ENCODE results near the gene LMO7. TPM values are rescaled to one million over a fixed set of nuclear protein-coding genes. Genes with fewer than 3 reads are reported as not detected.

The LMO7 gene
- total and polyA plus RNA-seq, 2 of the 8 experiments (the other 6 are each of a cell fraction or from before 2014, with no cell fraction given): 8.1 to 28.3 TPM

GRCh38 chr13:75661443-75661842, 25.3 kb downstream of the LMO7 start:
- H2AFZ ChIP-seq (ENCODE audit: low read length): no peak overlapping the region
- H3K79me1 ChIP-seq (ENCODE audit: low read depth, low read length): no peaks in the 10 kb centered on the region
- H4K91ac ChIP-seq (replicated peaks; ENCODE audit: insufficient read length, low read length): no peak overlapping the region
- H3K4ac ChIP-seq (replicated peaks; ENCODE audit: insufficient read length, low read depth, low read length): no peak overlapping the region
- no peak overlapping the region for H3K27ac ChIP-seq (ENCODE audit: low read depth, low read length)
- no peaks in the 10 kb centered on the region for H3K9me3 ChIP-seq (ENCODE audit: insufficient read depth in 2 of 2, low read depth in 1 of 2, low read length in 1 of 2)
- no peaks in the 10 kb centered on the region for H3K4me1 ChIP-seq (replicated peaks in 1 of 4; ENCODE audit: control insufficient read depth in 3 of 4, insufficient read depth in 4 of 4, low read length in 3 of 4)
- no peak overlapping the region for H2BK120ac ChIP-seq (replicated peaks; ENCODE audit: low read depth, low read length)
- H3K79me2 ChIP-seq (ENCODE audit: control insufficient read depth in 1 of 2, insufficient read depth in 2 of 2, low read length in 2 of 2): no peaks in the 10 kb centered on the region
- H2BK12ac ChIP-seq (ENCODE audit: low read depth, low read length): no peak overlapping the region
- no peak overlapping the region for H2BK15ac ChIP-seq (ENCODE audit: low read length)
- H4K5ac ChIP-seq (ENCODE audit: insufficient read length, low read depth, low read length): no peak overlapping the region
- no peak for DNase-seq (ENCODE audit: low read depth in 1 of 2, low spot score in 2 of 2)
- H4K20me1 ChIP-seq (replicated peaks in 1 of 2; ENCODE audit: control insufficient read depth in 1 of 2, insufficient read depth in 2 of 2, low read length in 2 of 2): no peaks in the 10 kb centered on the region
- no peak overlapping the region for H3K4me2 ChIP-seq (ENCODE audit: insufficient read depth in 1 of 2, low read depth in 2 of 2, low read length in 2 of 2)
- no peak overlapping the region for H3K18ac ChIP-seq (ENCODE audit: extremely low read depth, low read length)
- no peak overlapping the region for H3K4me3 ChIP-seq (ENCODE audit: extremely low read depth in 1 of 4, insufficient read depth in 2 of 4, low read depth in 3 of 4, low read length in 4 of 4)
- no peak overlapping the region for H2BK5ac ChIP-seq (ENCODE audit: low read depth, low read length)
- no peaks in the 10 kb centered on the region for H3K23me2 ChIP-seq (ENCODE audit: low read depth, low read length)
- H3K27me3 ChIP-seq (replicated peaks in 1 of 4; ENCODE audit: control insufficient read depth in 3 of 4, extremely low read depth in 1 of 4, insufficient read depth in 3 of 4, low read length in 3 of 4): no peaks in the 10 kb centered on the region
- H3K23ac ChIP-seq (ENCODE audit: insufficient read length): no peak overlapping the region
- no peak overlapping the region for H3K14ac ChIP-seq (ENCODE audit: insufficient read length)
- no peak overlapping the region for H2BK20ac ChIP-seq (ENCODE audit: low read length)
- TF ChIP-seq HDAC6 (IDR thresholded peaks at IDR 0.05; ENCODE audit: low read depth, low read length): no peak
- WGBS, 2 experiments (ENCODE audit: extremely low coverage in 1 of 2, insufficient coverage in 1 of 2, insufficient read length in 1 of 2, insufficient replicate concordance in 2 of 2, low coverage in 1 of 2, low lambda C conversion rate in 2 of 2, missing lambda C conversion rate in 1 of 2): 88% methylated on average over 4 of the region's 4 CpGs; no CpG with 5 or more reads in 1 of the 2 experiments
- POLR2A ChIA-PET (ENCODE audit: partially characterized antibody): interaction anchor here (1.1 kb wide), 1 partner anchor 24 kb away, joined by 3 read pairs; no protein-coding TSS in a partner anchor
- no peaks in the 10 kb centered on the region for H3K36me3 ChIP-seq (ENCODE audit: control insufficient read depth in 2 of 4, insufficient read depth in 4 of 4, low read length in 3 of 4)
- CTCF ChIA-PET (ENCODE audit: partially characterized antibody): interaction anchor here (1.7 kb wide), 1 partner anchor 12 kb away, joined by 8 read pairs; no protein-coding TSS in a partner anchor
- no peak overlapping the region for H4K8ac ChIP-seq (ENCODE audit: extremely low read depth, insufficient read depth, low read length)
- no peak overlapping the region for H3K56ac ChIP-seq (replicated peaks; ENCODE audit: insufficient read length, low read depth, low read length)
- FAIRE-seq: no peak
- H2AK5ac ChIP-seq (ENCODE audit: low read depth, low read length): no peak overlapping the region
- no peak overlapping the region for H3K9ac ChIP-seq (replicated peaks in 1 of 4; ENCODE audit: extremely low read depth in 1 of 4, low read depth in 3 of 4, low read length in 3 of 4)
